AG04449 (cell line): ENCODE data around the gene HRCT1.

Source experiments
- CTCF ChIA-PET: fragments of 350-600 bp; formaldehyde crosslinking; extraction: SDS; loops from one replicate; lab custom pipeline; 2021; ENCODE audit warnings: antibody characterized with exemption; lab: Yijun Ruan, JAX
- POLR2A ChIA-PET: fragments of 400-600, 350-600 bp; formaldehyde crosslinking; extraction: SDS; loops from one replicate; lab custom pipeline; 2020; ENCODE audit warnings: antibody characterized with exemption, inconsistent platforms; lab: Yijun Ruan, JAX
- DNase-seq: peaks from one replicate; pipeline ENCODE4 v3.0.0-alpha.2; 2010; ENCODE audit warnings: low read depth, low spot score
- H3K4me3 ChIP-seq: 2 replicates; pipeline ENCODE4 v1.5.1; 2011; ENCODE audit warnings: low read depth, mild to moderate bottlenecking, control low read depth, low read length
- CTCF ChIP-seq: IDR thresholded peaks from one replicate; pipeline ENCODE4 v1.5.1; 2011; ENCODE audit warnings: mild to moderate bottlenecking, moderate library complexity, low read length, control low read depth, inconsistent platforms; ENCODE audit not compliant: insufficient read depth; ENCODE audit errors: missing control alignments

The HRCT1 gene

GRCh38 chr9:35948451-35948850, 42.4 kb downstream of the HRCT1 start:
- DNase-seq: no peak
- no peak overlapping the region for H3K4me3 ChIP-seq
- TF ChIP-seq CTCF: no peak
- POLR2A ChIA-PET: no interaction called here
- CTCF ChIA-PET: interaction anchor here (0.9 to 2.1 kb wide), 5 partner anchors 11 to 75 kb away, joined by 3 to 13 read pairs (median 6); no protein-coding TSS in a partner anchor

- TF ChIP-seq CTCF: no peak
- ChIA-PET POLR2A (no interaction called here), CTCF (interaction anchor here (0.9 to 2.1 kb wide), 9 partner anchors 8 to 159 kb away, joined by 3 to 13 read pairs (median 3); no protein-coding TSS in a partner anchor)
- no peak overlapping the region for H3K4me3 ChIP-seq
- DNase-seq: no peak
These were observed 42.9 kb downstream of the HRCT1 start for GRCh38 chr9:35948901-35949318.

- no peak for DNase-seq
- no peak for TF ChIP-seq CTCF
- POLR2A ChIA-PET: no interaction called here
- no peak overlapping the region for H3K4me3 ChIP-seq
- CTCF ChIA-PET: interaction anchor here (0.8 to 2.5 kb wide), 11 partner anchors 8 to 214 kb away, joined by 3 to 30 read pairs (median 7); no protein-coding TSS in a partner anchor
These were observed 45.7 kb downstream of the HRCT1 start for GRCh38 chr9:35951736-35952135.

- no peak for TF ChIP-seq CTCF
- no peak overlapping the region for H3K4me3 ChIP-seq
- POLR2A ChIA-PET: interaction anchor here (0.9 kb wide), 1 partner anchor 9 kb away, joined by 3 read pairs; no protein-coding TSS in a partner anchor
- CTCF ChIA-PET: interaction anchor here (0.6 to 2.5 kb wide), 18 partner anchors 8 to 255 kb away, joined by 3 to 30 read pairs (median 5); partner anchors contain the start of gene CLTA
- no peak for DNase-seq
These were observed 46.7 kb downstream of the HRCT1 start for GRCh38 chr9:35952526-35953191.

GRCh38 chr9:35954942-35955546, 49.0 kb downstream of the HRCT1 start:
- no peak overlapping the region for H3K4me3 ChIP-seq
- TF ChIP-seq CTCF: peak; percentile 81
- DNase-seq: peak; percentile 57
- POLR2A ChIA-PET: no interaction called here
- CTCF ChIA-PET: interaction anchor here (0.6 to 10.3 kb wide), 51 partner anchors 11 to 374 kb away, joined by 3 to 342 read pairs (median 4); partner anchors contain the start of genes CCIN and RECK

GRCh38 chr9:35956651-35957050, 50.6 kb downstream of the HRCT1 start:
- CTCF ChIA-PET: interaction anchor here (0.6 to 10.3 kb wide), 31 partner anchors 9 to 1578 kb away, joined by 3 to 342 read pairs (median 4); no protein-coding TSS in a partner anchor
- no peak for TF ChIP-seq CTCF
- no peak overlapping the region for H3K4me3 ChIP-seq
- no peak for DNase-seq
- POLR2A ChIA-PET: interaction anchor here (0.6 kb wide), 1 partner anchor 234 kb away, joined by 3 read pairs; the partner anchor contains the start of gene CLTA
